Retinal pigment epithelial cell (primary cell): ENCODE measurements around the gene SYCE1.
"Not testable (repeated sequence)": the region's sequence is repeated elsewhere in the genome, so short reads cannot be mapped to it uniquely, and the experiment has no call there.

Experiments
- DNase-seq: peaks from one replicate; pipeline ENCODE4 v3.0.0-alpha.2; 2010; ENCODE audit warnings: low read depth
- H3K4me3 ChIP-seq: 2 replicates; pipeline ENCODE4 v1.5.1; 2011; ENCODE audit warnings: mild to moderate bottlenecking, low read length, control low read depth, moderate library complexity
- TF ChIP-seq, protein P1 (sequence below): conservative IDR thresholded peaks from 2 replicates; pipeline ENCODE4 v1.5.1; 2011; ENCODE audit warnings: low read depth, low read length, control low read depth, inconsistent platforms

The SYCE1 gene, protein sequence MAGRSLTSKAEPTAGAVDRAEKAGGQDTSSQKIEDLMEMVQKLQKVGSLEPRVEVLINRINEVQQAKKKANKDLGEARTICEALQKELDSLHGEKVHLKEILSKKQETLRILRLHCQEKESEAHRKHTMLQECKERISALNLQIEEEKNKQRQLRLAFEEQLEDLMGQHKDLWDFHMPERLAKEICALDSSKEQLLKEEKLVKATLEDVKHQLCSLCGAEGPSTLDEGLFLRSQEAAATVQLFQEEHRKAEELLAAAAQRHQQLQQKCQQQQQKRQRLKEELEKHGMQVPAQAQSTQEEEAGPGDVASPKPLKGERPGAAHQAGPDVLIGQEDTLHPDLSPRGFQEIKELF

DNA sequence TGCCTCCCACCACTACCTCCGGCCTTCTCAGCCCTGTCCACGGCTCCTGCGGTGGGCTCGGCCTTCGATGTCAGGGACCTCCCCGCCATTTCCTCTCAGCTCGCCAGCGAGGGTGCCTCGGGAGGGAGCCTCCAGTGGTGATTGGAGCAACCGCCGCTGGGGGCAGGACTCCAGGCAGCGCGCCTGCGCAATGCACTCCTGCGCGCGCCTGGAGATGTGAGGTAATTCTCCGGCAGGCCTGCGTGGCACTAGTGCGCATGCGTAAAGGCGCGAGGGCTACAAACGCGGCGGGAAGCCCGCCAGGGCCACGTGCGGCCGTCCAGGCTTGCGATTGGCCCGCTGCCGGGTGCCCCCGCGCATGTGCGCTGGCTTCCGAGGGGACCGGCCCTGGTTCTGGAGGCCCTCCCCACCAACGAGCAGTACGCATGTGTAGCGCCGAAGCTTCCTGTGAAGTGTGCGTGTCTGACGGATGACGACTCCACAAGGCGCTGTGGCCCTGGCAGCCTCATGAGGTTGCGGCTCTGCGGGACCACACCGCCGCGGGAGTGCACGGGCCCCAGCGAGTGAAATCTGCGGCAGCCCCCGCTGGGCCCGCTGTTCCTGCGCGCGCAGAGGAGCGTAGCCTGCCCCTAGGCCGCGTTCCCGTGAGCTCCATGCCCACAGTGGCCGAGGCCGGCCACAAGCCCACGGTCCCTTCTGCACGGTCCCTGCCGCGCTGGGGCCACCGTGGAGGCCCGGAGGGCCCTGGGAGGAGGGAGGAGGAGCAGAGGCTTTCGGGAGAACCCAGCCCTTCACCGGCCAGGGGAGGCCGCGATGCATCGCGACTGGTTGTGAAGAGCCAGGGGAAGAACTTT, at the start of gene SYCE1:
Gene SYCE1 (minus strand): TSS at position 143 of the 854 bp plus-strand sequence. CDS start 54 bp downstream, at position 89.
- no peak within 1 kb of the TSS for H3K4me3 ChIP-seq
- no peak for DNase-seq
- TF ChIP-seq, protein P1, sequence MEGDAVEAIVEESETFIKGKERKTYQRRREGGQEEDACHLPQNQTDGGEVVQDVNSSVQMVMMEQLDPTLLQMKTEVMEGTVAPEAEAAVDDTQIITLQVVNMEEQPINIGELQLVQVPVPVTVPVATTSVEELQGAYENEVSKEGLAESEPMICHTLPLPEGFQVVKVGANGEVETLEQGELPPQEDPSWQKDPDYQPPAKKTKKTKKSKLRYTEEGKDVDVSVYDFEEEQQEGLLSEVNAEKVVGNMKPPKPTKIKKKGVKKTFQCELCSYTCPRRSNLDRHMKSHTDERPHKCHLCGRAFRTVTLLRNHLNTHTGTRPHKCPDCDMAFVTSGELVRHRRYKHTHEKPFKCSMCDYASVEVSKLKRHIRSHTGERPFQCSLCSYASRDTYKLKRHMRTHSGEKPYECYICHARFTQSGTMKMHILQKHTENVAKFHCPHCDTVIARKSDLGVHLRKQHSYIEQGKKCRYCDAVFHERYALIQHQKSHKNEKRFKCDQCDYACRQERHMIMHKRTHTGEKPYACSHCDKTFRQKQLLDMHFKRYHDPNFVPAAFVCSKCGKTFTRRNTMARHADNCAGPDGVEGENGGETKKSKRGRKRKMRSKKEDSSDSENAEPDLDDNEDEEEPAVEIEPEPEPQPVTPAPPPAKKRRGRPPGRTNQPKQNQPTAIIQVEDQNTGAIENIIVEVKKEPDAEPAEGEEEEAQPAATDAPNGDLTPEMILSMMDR, result no peak

DNA sequence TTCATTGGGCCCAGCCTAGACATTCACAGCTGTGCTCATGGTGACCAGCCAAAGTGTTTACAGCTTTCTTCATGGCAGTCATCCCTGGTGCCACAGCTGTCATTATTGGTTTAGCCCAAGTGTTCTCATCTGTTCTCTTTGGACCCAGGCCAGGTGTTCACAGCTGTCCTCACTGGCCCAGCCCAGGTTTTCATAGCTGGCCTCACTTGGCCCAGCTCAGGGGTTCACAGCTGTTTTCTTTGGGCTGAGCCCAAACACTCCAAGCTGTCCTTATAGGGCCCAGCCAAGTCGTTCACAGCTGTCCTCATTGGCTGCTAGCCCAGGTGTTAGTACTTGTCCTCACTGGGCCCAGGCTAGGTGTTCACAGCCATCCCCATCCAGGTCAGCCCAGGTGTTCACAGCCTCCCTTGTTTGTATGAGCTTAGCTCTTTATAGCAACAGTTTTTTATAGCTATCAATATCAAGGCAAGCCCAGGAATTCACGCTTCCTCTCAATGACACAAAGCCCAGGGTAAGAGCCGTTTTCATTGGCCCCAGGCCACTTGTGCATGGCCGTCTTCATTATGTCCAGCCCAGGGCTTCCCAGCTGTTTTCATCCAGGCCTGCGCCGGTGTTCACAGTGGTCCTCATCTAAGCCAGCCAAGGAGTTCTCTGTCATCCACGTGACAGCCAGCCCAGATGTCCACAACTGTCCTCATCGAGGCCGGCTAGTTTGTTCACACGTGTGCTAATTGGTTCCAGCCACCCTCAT, 49.6 kb upstream of the SYCE1 start:
- H3K4me3 ChIP-seq, result no peak overlapping the region
- DNase-seq, result no peak
- TF ChIP-seq, protein P1, result no peak

DNA sequence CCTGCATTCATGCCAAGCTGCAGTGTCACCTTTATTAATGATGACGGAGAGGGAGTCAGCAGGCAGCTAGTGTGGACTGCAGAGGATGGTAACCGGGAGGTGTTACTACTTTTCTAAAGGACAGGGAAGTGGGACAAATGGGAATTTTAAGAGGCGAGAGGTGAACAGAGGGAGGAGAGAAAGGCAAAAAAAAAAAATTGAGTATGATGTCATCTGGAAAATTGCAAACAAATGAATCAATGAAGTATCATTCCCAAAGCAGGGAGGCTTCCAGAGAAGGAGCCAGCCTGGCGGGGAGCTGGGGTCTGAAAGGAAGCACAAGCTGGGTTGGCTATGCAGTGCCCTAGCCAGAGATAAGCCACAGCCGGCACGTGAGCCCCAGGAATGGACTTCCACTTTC, 48.3 kb upstream of the SYCE1 start:
- no peak overlapping the region for H3K4me3 ChIP-seq
- TF ChIP-seq, protein P1, result no peak
- DNase-seq, result no peak

DNA sequence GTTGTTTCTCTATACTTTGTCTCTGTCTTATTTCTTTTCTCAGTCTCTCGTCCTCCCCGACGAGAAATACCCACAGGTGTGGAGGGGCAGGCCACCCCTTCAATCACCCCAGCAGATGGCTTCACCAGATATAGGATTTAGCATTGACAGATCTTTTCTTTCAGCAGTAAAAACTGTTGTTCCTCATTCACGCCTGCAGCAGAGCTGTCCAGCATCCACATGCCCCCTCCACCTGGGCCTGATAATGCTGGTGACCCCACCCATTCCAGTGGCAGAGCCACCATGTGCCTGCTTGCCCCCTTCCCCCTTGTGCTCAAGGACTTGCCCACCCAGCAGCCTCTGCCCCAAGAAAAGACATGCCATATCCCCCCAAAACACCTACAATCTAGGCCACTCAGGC, 45.7 kb upstream of the SYCE1 start:
- TF ChIP-seq, protein P1, result no peak
- H3K4me3 ChIP-seq, result no peak overlapping the region
- no peak for DNase-seq

DNA sequence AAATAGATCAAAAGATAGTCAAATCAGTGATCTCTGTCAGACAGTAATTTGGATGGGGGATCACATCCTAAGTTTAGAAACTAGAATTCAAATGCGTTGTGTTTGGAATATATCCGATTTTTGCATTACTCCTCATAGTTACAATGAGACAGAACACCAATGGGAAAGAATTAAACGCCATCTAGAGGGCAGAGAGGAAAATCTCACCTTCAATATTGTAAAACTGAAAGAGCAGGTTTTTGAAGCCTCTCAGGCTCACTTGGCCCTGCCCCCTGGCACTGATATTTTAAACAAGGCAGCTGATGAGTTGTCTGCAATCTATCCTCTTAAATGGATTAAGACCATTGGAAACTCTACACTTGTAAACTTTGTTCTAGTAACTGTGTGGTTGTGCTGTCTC, 43.5 kb upstream of the SYCE1 start:
- DNase-seq, result no peak
- no peak overlapping the region for H3K4me3 ChIP-seq
- TF ChIP-seq, protein P1, result peak; percentile 44

DNA sequence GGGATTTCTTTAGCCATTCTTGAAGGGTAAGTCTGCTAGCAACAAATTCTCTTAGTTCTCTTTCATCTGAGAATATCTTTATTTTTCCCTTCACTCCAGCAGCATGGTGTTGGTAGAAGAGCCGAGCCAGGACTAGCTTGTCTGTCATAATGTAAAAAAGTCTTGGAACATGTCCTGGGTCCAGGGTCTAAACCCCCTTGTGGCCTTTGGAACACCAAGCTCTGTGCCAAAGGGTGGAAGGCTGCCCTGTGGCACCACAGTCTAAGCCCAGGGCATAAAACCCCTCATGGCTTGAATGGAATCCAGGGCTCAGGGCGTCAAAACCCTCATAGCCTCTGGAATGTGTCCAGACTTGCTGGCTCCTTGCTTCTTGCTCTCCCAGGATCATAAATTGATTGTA, 38.1 kb upstream of the SYCE1 start:
- not testable (repeated sequence) for DNase-seq, H3K4me3 ChIP-seq

DNA sequence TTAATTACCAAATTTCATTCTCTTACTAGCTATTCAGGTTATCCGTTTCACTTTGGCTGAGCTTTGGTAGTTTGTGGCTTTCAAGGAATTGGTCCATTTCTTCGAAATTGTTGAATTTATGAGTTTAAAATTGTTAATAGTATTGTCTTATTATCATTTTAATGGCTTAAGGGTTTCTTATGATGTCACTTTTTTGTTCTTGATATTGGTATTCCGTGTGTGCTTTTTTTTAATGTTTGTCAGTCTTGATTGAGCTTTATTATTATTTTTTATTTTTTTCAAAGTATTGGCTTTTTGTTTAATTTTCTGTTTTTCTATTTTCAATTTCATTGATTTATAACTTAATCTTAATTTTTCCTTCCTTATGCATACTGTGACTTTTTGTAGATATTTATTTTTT, 35.3 kb upstream of the SYCE1 start:
- H3K4me3 ChIP-seq, result no peak overlapping the region
- no peak for DNase-seq
- TF ChIP-seq, protein P1, result no peak

DNA sequence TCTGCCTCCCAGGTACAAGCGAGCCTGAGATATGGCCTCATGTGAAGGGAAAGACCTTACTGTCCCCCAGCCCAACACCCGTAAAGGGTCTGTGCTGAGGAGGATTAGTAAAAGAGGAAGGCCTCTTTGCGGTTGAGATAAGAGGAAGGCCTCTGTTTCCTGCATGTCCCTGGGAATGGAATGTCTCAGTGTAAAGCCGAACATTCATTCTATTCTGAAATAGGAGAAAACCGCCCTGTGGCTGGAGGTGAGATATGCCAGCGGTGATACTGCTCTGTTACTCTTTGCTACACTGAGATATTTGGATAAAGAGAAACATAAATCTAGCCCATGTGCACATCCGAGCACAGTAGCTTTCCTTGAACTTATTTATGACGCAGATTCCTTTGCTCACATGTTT, 34.5 kb upstream of the SYCE1 start:
- not testable (repeated sequence) for H3K4me3 ChIP-seq, DNase-seq
